Measurements from ENCODE around the gene EFEMP1. TPM values are rescaled to one million over a fixed set of nuclear protein-coding genes. Genes with fewer than 3 reads are reported as not detected.
A peak's percentile ranks its signal among the peaks of the same experiment; 100 is the strongest.

EFEMP1 gene
- total and polyA plus RNA-seq, 2 of the 13 experiments (the other 11 are each of a cell fraction or from before 2014, with no cell fraction given), result not detected

DNA sequence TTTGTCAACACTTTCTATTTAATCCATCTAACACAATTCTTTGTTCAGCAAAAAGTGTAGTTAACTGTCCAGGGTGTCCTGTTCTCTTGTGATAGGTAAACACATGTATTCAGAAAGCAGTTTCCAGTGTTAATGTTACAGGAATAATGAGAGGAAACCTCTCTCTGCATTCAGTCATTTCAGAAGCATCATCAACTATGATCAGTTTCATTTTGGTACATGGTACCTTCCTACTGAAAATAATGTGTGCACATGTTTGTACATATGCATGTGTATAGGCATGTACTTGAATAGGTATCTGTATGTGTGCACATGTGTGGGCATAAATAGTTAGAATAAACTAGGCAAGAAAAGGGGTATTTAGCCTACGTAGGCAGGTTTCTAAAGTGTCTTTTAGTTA is 16.6 kb downstream of the EFEMP1 start:
- no peak for DNase-seq (ENCODE audit: low spot score)
- POLR2A ChIA-PET, result no interaction called here
- in situ Hi-C loops (cut with HindIII; ENCODE audit: extremely low pct_ligation_motif_present, low pct_unique_long_range_greater_than_20kb), result no loop called here

More for the DNA sequence above, 16.6 kb downstream of the EFEMP1 start:
- Histone ChIP-seq H3K27me3 (ENCODE audit: control insufficient read depth in 1 of 2, insufficient read depth in 2 of 2, low read length in 2 of 2) (no peaks in the 10 kb centered on the region), H3K9ac (ENCODE audit: insufficient read depth, low read depth, low read length) (no peak overlapping the region), H3K36me3 (replicated peaks in 1 of 2; ENCODE audit: control insufficient read depth in 1 of 2, insufficient read depth in 2 of 2, low read length in 2 of 2) (no peaks in the 10 kb centered on the region), H3K4me1 (ENCODE audit: insufficient read depth, low read length) (no peaks in the 10 kb centered on the region), H3K27ac (ENCODE audit: extremely low read length, insufficient read depth, low read length) (no peak overlapping the region), H4K20me1 (ENCODE audit: insufficient read depth, low read length) (no peaks in the 10 kb centered on the region), H3K4me2 (ENCODE audit: low read depth, low read length) (no peak overlapping the region), H3K4me3 (replicated peaks in 1 of 3; ENCODE audit: insufficient read depth in 1 of 3, low read depth in 2 of 3, low read length in 3 of 3) (no peak overlapping the region), H2AFZ (ENCODE audit: low read length) (no peak overlapping the region), H3K79me2 (ENCODE audit: insufficient read depth, low read length) (no peaks in the 10 kb centered on the region), H3K9me3 (ENCODE audit: low read length) (no peaks in the 10 kb centered on the region)
- 2% methylated on average over 1 of the region's 1 CpG for WGBS (ENCODE audit: low lambda C conversion rate)
- TF ChIP-seq ZNF891 (CRISPR knock-in tag; IDR thresholded peaks at IDR 0.05), result no peak
- TF ChIP-seq, protein P1, sequence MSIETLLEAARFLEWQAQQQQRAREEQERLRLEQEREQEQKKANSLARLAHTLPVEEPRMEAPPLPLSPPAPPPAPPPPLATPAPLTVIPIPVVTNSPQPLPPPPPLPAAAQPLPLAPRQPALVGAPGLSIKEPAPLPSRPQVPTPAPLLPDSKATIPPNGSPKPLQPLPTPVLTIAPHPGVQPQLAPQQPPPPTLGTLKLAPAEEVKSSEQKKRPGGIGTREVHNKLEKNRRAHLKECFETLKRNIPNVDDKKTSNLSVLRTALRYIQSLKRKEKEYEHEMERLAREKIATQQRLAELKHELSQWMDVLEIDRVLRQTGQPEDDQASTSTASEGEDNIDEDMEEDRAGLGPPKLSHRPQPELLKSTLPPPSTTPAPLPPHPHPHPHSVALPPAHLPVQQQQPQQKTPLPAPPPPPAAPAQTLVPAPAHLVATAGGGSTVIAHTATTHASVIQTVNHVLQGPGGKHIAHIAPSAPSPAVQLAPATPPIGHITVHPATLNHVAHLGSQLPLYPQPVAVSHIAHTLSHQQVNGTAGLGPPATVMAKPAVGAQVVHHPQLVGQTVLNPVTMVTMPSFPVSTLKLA (IDR thresholded peaks at IDR 0.05), result 0 out of 2 replicates have a peak, but pooled peaks have one; percentile 14
- TF ChIP-seq, protein P2, sequence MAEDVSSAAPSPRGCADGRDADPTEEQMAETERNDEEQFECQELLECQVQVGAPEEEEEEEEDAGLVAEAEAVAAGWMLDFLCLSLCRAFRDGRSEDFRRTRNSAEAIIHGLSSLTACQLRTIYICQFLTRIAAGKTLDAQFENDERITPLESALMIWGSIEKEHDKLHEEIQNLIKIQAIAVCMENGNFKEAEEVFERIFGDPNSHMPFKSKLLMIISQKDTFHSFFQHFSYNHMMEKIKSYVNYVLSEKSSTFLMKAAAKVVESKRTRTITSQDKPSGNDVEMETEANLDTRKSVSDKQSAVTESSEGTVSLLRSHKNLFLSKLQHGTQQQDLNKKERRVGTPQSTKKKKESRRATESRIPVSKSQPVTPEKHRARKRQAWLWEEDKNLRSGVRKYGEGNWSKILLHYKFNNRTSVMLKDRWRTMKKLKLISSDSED (CRISPR knock-in tag; IDR thresholded peaks at IDR 0.05), result no peak
- TF ChIP-seq TBL1XR1 (IDR thresholded peaks at IDR 0.05; ENCODE audit: borderline replicate concordance, low read length, partially characterized antibody), result no peak
- peak in 1 of 2 experiments; percentile 48; a peak in 1 of 4 replicates for TF ChIP-seq MAFK (conservative IDR thresholded peaks at IDR 0.05 in 1 of 2, IDR thresholded peaks at IDR 0.05 in 1 of 2; ENCODE audit: low read length in 2 of 2)
- no peak for TF ChIP-seq ZNF557 (CRISPR knock-in tag; IDR thresholded peaks at IDR 0.05)
- TF ChIP-seq ZBTB21 (CRISPR knock-in tag; IDR thresholded peaks at IDR 0.05), result no peak
- TF ChIP-seq ELF4 (CRISPR knock-in tag; IDR thresholded peaks at IDR 0.05; ENCODE audit: borderline replicate concordance), result no peak
- TF ChIP-seq HMGA1 (CRISPR knock-in tag; conservative IDR thresholded peaks at IDR 0.05), result no peak
- no peak for TF ChIP-seq EEA1 (CRISPR knock-in tag; IDR thresholded peaks at IDR 0.05; ENCODE audit: borderline replicate concordance)
- TF ChIP-seq JUNB (CRISPR knock-in tag; IDR thresholded peaks at IDR 0.05; ENCODE audit: borderline replicate concordance), result no peak
- no peak for TF ChIP-seq NFYC (CRISPR knock-in tag; IDR thresholded peaks at IDR 0.05)
- TF ChIP-seq MAFF (IDR thresholded peaks at IDR 0.05; ENCODE audit: low read depth, low read length), result no peak
- TF ChIP-seq MAFG (CRISPR knock-in tag; IDR thresholded peaks at IDR 0.05), result no peak
- no peak for TF ChIP-seq HES4 (CRISPR knock-in tag; IDR thresholded peaks at IDR 0.05; ENCODE audit: borderline replicate concordance)
- no peak for TF ChIP-seq CENPT (CRISPR knock-in tag; IDR thresholded peaks at IDR 0.05; ENCODE audit: low read depth)
- no peak for TF ChIP-seq ZNF432 (CRISPR knock-in tag; IDR thresholded peaks at IDR 0.05; ENCODE audit: borderline replicate concordance)
- intact Hi-C loops (cut with micrococcal nuclease; ENCODE audit: unreplicated experiment), result no loop called here
- ATAC-seq, result no peak
- CTCF ChIA-PET (ENCODE audit: low intra/inter-chr PET ratio, low total read pairs), result no interaction called here
- no peak for FAIRE-seq
- BruUV-seq (replicated peaks), result no TSS peak
